GM21423 (cell line): Measurements from ENCODE around the gene ASIC3.
A peak's percentile ranks its signal among the peaks of the same experiment; 100 is the strongest.

Source experiments
- ATAC-seq: cut with Tn5 transposase; IDR thresholded peaks from one replicate; pipeline ENCODE4 v1.9.1; 2021; ENCODE audit warnings: mild to moderate bottlenecking, moderate library complexity; ENCODE audit not compliant: unreplicated experiment

Gene ASIC3

DNA sequence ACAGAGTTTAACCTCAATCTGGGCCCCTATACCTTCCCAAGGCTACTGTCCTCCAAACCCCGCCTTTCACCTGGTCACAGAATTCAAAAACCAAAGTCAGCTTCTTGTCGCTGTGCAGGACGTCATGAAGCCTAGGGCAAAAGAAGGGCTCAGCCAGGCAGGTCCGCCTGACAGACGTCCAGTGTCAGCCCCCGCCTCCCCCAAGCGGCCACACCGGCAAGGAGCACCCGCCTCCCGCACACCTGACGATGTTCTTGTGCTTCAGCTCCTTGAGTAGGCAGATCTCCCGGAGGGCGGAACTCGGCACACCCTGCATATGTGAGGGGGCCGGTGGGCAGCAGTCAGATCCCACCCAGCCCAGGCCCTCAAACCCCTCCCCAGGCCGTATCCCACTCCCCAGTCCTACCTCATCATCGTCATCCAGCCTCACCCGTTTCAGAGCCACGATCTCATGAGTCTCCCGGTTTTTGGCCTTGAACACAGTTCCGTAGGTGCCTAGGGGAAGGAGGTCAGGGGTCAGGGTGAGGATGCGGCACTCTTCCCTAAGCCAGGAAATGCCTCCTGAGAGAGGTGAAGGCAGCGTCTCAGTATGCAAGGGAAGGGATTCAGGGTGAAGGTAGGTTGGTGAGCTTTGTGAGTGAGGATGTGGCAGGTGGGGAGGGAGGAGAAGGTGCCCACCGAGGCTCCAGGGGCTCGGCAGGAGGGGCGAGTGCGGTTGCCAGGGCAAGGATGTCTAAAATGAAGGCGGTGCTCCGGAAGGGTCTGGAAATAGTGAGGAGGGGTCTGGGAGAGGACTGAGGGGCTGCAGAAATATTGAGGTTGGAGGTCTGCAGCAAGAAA, 8.6 kb downstream of the ASIC3 start:
- ATAC-seq: no peak

DNA sequence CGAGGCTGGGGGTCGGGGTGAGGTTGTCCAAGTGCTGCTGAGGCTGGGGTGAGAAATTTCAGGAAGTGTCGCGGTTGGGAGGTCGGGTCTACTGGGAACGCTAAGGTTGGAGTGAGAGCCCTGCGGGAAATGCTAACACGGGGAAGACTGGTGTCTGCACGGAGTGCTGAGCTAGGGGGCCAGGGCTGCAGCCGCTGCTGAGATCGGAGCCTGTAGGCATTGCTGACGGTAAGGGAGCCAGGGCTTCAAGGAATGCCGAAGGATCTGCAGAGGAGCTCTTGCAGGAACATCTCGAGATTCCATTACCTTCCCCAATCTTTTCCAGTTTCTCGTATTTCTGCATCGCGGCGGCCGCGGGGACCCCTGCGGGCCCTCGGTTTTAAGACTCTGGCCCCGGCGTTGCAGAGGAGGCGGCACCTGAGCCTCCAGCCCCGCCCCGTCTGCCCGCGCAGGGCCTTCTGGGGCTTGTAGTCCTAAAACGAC, 9.2 kb downstream of the ASIC3 start, which contains the start of gene CDK5:
CDK5 (minus strand) TSS at position 392 of the 483 bp plus-strand sequence; CDS start at position 343, 49 bp downstream.
- peak; percentile 5 for ATAC-seq

DNA sequence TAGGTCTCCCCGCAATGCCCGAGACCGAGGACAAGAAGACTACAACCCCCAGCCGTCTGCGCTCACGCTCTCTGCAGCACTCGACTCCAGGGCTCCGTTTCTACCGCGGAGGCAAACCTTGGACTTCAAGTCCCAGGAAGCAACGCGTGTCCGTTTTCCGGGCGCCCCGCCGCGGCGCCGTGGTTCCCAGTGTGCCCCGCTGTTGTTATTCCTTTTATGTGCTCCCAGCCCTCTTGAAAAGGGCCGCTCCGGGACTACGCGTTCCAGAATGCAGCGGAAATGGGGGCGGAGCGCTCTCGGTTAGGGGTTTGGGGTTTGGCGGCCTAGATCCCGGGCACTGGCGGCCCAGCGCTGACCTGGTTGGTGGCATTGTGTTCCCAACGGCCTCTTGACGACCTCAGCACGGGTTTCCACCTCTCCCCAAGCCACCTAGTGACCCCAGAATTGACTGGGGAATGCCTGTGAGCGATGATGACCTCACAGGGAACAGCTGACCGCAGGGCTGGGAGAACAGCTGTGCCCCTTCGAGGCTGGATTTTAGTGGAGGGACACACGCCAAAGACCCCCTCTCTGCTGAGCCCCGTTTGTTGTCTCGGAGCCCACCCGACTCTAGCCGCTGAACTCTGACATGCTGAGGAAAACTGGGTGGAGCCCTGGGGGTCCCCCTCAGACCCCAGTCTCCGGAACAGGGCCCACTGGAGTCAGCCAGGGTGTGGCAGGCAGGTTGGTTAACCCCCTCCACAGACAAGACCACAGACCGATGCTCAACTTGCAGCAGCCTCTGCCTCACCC, 9.9 kb downstream of the ASIC3 start:
- ATAC-seq: peak; percentile 89

DNA sequence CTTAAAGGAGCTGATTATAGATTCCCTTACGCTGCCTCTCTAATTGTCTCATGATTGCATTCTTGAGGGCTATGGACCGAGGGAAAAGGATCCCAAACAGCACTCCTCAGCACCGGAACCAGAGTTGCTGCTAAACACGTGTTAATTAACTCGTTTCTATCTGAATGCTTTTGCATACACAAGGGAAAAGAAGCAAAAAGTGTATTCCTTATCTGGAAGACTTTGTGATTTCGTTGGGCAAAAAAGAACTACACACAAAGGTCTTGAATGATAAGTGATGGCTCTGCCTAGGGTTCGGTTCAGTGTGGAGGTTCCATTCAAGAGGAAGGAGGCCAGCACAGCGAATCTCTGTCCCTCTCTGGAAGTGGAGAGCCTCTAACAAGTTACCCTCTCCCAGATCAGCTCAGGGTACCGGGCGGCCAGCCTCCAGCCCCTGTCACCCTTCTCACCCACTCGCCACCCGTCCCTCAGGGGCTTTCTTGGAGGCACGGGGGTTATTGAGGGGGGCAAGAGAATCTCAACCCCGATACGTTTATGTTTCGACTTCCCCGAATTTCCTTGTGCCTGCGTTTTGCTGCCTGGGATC, 10.5 kb downstream of the ASIC3 start:
- ATAC-seq: no peak

DNA sequence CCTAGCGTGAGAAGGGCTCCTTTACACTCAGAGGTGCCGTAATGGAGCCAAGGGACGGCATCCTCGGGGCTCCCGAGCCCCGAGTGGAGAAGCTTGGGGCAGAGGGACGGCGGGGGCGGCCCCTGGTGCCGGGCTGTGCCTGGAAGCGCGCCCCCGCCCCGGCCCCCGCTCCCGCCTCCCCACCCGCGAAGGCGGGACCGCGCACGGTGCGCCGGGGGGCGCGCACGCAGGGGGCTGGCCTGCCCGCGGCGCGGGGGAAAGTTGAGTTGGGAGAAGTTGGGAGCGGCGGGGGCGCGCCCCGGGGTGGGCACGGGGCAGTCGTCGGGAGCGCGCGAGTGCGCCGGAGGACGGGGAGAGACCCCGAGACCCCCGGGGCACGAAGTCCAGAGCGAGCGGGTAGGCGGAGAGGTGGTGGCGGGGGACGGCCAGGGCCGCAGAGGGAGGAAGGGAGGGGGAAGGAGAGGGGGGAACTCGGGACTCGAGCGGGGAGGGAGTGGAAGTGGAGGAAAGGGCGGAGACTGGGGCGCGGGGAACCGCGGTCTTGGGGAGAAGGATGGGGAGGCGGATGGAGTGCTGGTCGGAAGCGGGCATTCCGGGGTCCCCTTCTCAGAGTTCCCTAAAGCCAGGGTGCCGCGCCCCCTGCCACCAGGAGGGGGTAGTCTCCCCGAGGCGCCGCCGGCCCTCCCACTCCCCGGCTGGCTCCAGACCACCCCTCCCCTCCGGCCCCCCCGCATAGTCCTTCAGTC, 11.2 kb downstream of the ASIC3 start, which contains the start of gene SLC4A2:
SLC4A2 (plus strand) TSS at position 223 of the 746 bp plus-strand sequence. CDS start 2,399 bp downstream, outside the sequence.
- peak; percentile 24 for ATAC-seq

DNA sequence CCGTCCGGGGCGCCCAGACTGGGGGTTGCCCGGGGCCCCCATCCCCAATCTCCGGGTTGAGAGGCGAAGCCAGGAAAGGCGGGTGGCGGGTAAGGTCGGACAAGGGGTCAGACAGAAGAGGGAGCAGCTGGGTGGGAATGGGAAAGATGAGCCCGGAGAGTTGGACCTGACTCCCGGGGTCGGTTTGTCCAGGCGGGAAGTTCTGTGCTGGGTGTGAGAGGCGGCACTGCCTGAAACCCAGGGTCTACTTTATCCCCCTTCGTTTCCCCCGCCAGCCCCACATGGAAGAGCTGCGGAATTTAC, 11.7 kb downstream of the ASIC3 start:
- no peak for ATAC-seq

DNA sequence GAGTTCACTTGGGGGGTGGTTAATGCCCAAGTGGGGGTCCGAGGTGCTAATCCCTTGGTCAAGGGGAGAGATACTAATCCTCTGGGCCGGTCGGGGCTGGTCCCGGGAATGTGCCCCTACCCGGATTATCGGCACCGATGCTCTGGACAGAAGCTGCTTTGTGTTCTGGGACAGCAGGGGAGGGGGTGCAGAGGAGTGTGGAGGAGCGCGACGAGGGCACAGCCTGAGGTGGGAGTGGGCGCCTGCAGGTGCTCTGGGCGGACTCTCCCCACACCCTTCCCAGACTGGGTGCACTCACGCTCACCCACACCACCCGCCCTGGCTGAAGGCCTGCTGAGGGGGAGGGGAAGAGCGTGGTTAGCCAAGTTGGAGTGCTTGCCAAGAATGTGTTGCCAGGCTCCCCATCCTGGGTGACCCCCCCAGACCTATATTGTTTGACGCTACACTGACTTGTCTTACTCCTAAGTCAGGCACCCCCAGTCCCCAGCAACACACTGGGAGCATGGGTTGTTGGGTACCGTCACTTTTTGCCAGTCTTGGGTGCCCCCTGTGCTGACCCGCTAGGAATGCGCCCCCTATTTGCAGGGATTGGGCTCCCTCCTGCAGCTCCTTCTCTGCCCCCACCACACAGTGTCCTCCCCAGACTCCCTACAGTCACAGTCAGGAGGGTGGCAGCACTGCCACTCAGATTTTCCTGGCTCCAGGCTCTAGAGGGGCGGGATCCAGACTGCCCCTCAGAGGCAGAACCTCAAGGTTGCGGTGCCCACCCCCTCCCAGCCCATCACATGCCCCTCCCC, 12.3 kb downstream of the ASIC3 start:
- ATAC-seq: no peak

DNA sequence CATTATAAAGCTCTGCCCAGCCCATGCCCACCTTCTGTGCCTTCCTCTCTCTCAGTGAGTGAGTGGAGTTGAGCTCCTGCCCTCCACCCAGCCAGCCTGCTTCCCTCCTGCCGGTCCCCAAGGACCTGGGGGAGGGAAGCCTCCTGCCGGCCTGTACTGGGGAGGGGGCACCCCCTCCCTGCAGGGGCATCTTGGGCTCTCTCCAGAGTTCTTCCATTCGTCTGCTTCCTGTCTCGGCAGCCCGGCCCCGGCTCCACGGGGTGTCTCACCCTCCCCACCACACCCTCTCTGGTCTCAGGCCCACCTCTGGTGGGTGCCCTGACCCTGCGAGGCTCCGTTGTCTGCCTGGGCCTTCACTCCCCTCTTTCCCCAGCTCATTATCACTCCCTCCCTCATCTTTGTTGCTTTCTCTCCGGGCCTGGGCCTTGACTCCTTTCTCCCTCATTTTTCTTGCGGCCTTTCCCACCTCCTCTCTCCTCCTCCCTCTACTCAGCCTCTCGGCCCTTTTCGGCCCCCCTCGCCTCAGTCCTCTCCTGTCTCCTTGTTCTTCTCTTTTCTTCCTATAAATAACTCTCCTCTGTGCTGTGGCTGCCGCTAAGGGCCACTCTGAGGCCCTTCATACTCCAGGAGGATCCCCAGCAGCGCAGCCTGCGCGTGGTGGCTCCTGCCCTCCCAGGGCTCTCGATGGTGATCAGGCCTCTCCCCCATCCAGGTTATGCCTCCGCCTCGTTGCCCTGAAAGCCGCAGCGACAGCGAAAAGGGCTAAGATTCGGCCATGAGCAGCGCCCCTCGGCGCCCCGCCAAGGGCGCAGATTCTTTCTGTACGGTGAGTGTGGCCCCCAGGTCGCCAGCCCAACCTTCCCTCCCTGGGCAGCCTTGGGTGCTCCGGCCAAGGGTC, 13.1 kb downstream of the ASIC3 start:
- no peak for ATAC-seq

DNA sequence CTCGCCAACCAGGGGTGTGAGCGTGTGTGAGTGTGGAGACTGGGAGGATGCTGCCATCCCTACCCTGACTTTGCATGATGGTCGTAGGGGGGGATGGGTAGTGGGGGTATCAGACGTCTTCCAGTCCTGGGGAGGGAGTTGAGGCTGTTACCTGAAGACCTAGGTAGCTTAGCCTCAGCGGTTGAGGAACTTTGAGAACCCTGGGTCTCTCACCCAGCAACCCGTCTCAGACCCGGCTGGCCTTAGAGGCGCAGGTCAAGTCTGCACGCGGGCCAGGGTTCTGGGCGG, 13.7 kb downstream of the ASIC3 start:
- ATAC-seq: no peak

DNA sequence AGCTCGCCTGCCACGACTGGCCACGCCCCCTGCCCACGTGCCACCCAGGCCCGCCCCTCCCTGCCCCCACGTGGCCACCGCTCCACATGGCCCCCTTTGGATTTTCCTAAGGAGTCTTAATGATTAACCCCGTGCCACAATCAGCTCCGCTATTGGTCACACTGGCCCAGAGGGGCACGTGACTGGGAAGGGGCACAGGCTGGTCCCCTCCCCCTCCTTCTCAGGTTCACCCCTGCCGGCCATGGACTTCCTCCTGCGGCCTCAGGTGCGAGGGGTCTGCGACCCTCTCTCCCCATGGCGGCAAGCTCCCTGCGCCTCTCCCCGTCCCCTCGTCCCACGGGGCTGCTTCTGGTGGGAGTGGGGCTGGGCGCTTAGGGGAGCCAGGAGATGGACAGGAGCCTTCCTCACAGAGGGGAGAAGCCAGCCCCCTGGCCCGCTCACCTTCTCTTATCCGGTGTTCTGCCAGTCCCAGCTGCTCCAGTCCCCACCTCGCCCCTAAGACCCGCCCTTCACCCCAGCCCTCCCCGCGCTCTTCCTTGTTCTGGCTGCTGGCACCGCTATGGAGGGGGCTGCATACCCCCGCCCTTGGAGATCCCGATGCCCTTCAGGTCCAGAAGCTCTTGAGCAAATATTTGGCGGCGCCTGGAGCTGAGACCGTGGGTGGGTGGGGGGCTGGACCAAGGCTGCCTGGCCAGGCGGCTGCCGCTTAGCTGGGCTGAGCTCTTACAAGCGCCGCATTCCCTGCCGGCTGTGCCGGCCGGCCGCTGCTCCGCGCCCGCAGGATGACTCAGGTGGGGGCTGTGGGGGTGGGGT, 14.3 kb downstream of the ASIC3 start:
- no peak for ATAC-seq

DNA sequence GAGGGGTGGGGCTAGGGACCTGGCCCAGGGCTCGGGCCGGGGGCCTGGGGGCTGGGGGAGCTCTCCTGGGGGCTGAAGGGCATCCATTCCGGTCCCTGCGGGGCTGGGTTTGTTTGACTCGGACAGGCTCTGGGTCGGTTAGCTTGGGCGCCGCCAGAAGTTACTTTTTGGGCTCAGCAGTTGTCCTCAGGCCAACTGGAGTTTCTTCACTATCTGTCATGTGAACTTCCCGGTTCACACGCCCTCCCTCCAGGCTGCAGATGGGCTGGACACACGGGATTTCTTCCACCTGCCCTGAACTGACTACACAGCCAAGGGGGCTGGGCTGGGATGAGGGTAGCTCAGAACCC, 14.9 kb downstream of the ASIC3 start:
- no peak for ATAC-seq

DNA sequence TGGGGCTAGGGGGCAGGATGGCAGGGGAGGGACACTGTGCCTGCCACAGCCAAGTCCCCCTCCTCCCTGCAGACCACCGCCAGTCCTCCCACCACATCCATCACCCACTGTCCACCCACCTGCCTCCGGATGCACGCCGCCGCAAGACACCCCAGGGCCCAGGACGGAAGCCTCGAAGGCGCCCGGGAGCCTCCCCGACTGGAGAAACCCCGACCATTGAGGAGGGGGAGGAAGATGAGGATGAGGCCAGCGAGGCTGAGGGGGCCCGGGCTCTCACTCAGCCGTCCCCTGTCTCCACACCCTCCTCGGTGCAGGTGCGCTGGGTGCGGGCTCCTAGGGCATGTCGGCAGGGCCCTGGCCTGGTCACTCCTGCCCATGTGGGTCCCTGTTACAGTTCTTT, 16.1 kb downstream of the ASIC3 start:
- no peak for ATAC-seq

DNA sequence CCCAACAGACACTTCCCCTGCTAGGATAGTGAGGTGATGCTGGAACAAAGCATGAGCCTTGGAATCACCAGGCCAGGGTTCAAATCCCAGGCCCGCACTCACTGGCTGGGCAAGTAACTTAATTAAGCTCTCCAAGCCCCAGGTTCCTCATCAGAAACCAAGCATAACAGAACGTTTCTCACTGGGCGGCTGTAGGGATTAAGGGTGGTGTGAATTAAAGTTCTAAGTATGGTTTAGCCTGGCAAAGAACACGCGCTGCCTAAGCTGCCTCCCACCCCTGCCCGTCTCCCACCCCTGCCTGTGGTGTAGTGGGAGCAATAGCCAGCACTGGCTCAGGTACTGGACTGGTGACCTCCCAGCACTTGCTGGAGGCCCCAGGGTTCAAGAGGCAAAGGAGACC, 16.7 kb downstream of the ASIC3 start:
- ATAC-seq: no peak

DNA sequence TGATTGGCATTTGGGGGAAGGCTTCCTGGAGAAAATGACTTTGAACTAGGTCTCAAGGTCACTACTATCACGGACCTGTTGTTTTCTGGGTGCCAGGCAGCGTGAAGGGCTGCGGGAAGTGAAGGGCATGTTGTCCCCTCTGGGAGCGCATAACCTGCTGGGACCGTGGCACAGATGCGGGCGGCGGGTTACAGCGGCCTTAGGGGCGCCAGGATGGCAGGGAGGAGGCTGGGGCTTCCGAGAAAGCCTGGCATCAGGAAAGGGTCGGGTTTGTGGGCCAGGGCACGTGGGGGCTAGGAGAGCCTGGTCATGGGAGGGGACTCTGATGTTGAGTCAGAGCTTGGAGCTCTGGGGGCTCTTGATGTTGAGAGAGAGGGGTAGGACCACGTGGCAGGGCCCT, 17.2 kb downstream of the ASIC3 start:
- no peak for ATAC-seq

DNA sequence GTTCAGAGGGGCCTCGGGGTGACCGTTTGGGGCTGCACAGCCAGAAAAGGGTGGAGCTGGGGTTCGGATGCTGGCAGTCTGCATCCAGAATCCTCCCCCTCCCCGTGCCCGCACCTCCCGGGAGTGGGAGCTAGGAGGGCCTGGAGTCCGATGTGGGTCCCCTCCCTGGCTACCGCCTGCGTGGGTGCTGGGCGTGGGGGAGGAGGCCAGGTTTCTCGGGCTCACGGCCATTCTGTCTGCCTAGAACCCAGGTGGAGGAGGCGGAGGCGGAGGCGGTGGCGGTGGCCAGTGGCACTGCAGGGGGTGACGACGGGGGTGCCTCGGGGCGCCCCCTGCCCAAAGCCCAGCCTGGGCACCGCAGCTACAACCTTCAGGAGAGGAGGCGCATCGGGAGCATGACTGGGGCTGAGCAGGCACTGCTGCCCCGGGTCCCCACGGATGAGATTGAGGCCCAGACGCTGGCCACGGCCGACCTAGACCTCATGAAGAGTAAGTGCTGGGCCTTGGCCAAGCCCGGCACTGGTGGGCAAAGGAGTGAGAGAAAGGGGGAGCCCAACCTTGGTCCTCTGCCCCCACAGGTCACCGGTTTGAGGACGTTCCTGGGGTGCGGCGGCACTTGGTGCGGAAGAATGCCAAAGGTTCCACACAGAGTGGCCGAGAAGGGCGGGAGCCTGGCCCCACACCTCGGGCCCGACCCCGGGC, 18.1 kb downstream of the ASIC3 start:
- no peak for ATAC-seq

DNA sequence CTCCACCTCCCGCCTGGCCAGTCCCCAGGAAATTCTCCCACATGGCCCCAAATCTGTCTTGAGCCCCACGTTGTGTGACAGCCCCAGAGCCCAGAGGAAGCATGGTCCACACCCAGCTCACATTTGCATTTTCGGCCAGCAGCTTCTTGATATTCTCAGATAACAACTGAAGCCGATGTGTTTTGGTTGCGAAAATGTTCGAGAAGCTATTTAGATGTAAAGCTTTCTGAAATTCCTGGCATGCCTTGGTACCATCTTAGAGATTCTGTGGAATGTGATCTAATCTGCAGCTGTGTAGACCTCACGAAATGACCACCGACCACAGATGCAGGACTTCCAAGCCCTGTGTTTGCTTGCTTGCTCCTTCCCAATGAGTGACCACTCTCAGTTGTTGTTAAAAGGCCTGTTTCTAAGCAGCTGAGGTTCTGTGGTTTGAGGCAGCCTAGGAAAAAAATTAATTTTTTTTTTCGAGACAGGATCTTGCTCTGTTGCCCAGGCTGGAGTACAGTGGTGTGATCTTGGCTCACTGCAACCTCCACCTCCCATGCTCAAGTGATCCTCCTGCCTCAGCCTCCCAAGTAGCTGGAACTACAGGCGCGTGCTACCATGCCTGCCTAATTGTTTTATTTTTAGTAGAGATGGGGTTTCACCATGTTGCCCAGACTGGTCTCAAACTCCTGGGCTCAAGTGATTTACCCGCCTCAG, 19.9 kb downstream of the ASIC3 start:
- ATAC-seq: no peak

DNA sequence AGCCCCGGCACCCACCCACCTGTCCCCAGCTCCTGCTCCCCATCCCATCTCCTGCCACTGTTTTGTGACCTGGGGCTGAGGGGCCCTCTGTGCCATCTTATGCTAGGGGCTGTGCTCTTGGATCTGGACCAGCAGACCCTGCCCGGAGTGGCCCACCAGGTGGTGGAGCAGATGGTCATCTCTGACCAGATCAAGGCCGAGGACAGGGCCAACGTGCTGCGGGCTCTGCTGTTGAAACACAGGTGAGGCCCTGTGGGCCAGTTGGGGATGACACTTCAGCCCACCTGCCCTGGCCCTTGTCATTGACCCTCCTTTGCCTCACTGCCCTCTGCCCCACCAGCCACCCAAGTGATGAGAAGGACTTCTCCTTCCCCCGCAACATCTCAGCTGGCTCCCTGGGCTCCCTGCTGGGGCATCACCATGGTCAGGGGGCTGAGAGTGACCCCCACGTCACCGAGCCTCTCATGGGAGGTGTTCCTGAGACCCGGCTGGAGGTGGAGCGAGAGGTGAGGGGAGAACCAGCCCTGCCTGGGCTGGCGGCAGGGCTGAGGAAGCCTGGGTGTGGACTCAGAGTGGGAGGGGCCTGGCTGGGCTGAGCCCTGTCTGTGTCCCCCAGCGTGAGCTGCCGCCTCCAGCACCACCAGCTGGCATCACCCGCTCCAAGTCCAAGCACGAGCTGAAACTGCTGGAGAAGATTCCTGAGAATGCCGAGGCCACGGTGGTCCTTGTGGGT, 21.7 kb downstream of the ASIC3 start:
- no peak for ATAC-seq
